Measurements from ENCODE around the gene GTF2IRD1.

GTF2IRD1 gene

DNA sequence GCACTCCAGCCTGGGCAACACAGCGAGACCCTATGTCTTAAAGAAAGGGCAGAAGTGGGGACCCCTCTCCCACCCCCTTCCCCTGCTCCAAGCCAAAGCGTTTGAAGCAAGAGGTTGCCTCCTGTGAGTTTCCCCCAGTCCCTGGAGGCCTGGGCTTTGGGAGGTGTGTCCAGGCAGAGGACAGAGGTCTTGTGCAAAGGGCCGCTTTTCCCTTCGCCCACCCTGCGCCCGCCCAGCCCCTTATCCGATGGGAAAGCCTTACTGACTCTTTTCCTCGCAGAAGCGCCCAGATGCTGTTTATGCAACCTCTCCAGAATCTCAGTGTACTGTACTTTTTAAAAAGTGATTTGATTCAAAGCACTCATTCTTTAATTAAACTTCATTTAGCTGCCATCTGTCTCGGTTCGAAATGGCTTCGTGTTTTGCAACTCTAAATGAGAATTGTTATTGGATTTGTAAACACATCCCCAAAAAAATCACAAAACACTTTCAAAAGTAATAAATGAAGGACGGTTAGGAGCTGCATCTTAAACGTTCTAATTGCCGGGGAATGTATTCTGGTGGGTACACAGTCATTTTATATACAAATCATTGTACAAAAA is 153.3 kb downstream of the GTF2IRD1 start:
- no peaks in the 10 kb centered on the region for H3K9me3 ChIP-seq (ENCODE audit: control insufficient read depth in 2 of 2, low read length in 2 of 2)
- no peak overlapping the region for H3K27ac ChIP-seq (ENCODE audit: low read depth in 2 of 2, low read length in 2 of 2)
- no peaks in the 10 kb centered on the region for H3K36me3 ChIP-seq (ENCODE audit: control insufficient read depth in 2 of 2, insufficient read depth in 2 of 2, low read length in 2 of 2)
- H3K4me3 ChIP-seq (ENCODE audit: low read length in 2 of 2), result peak overlapping the region; percentile 49 to 69
- peak overlapping the region in 1 of 2 donors; percentile 34 for H3K9ac ChIP-seq (ENCODE audit: low read depth in 1 of 2, low read length in 2 of 2)
- no peaks in the 10 kb centered on the region for H3K27me3 ChIP-seq (ENCODE audit: control insufficient read depth in 2 of 2, insufficient read depth in 2 of 2, low read length in 2 of 2)
- H3K4me1 ChIP-seq (ENCODE audit: control insufficient read depth in 2 of 2, insufficient read depth in 2 of 2, low read length in 2 of 2), result peaks cover 10 to 11% of the 10 kb centered on the region in 2 donors

DNA sequence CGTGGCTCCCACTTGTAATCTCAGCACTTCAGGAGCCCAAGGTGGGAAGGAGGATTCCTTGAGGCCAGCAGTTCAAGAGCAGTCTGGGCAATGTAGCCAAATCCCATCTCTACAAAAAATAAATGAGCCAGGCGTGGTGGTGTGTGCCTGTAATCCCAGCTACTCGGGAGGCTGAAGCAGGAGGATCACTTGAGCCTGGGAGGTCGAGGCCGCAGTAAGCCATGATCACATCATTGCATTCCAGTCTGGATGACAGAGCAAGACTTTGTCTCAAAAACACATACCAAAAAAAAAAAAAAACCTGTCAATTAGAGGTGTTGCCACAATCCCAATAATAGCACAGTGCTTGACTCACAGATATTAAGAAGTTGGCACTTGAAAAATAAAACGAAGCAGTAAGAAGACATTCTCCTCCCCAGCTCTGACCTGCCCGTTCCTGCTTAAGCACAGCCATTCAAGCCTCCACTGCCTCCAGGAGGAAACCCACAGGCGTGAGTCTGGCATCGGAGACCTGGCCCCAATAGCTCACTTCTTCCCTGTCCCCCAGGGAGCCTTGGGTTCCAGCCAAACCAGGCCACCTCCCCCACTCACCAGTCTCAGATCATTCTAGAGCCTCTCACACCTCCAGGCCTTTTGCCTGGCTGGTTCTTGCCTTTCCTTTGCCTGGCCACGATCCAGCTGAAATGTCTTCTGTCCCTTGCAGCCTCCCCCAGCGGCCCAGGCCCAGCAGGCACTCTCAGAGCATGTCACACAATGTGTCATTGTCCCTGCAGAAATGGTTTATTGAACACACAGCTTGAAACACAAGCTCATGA is 158.5 kb downstream of the GTF2IRD1 start:
- Histone ChIP-seq H3K27ac (ENCODE audit: low read depth in 2 of 2, low read length in 2 of 2) (no peak overlapping the region), H3K4me1 (ENCODE audit: control insufficient read depth in 2 of 2, insufficient read depth in 2 of 2, low read length in 2 of 2) (peaks cover 2 to 3% of the 10 kb centered on the region in 2 donors), H3K9ac (ENCODE audit: low read depth in 1 of 2, low read length in 2 of 2) (no peak overlapping the region), H3K9me3 (ENCODE audit: control insufficient read depth in 2 of 2, low read length in 2 of 2) (no peaks in the 10 kb centered on the region), H3K4me3 (ENCODE audit: low read length in 2 of 2) (no peak overlapping the region), H3K27me3 (ENCODE audit: control insufficient read depth in 2 of 2, insufficient read depth in 2 of 2, low read length in 2 of 2) (no peaks in the 10 kb centered on the region), H3K36me3 (ENCODE audit: control insufficient read depth in 2 of 2, insufficient read depth in 2 of 2, low read length in 2 of 2) (no peaks in the 10 kb centered on the region)

DNA sequence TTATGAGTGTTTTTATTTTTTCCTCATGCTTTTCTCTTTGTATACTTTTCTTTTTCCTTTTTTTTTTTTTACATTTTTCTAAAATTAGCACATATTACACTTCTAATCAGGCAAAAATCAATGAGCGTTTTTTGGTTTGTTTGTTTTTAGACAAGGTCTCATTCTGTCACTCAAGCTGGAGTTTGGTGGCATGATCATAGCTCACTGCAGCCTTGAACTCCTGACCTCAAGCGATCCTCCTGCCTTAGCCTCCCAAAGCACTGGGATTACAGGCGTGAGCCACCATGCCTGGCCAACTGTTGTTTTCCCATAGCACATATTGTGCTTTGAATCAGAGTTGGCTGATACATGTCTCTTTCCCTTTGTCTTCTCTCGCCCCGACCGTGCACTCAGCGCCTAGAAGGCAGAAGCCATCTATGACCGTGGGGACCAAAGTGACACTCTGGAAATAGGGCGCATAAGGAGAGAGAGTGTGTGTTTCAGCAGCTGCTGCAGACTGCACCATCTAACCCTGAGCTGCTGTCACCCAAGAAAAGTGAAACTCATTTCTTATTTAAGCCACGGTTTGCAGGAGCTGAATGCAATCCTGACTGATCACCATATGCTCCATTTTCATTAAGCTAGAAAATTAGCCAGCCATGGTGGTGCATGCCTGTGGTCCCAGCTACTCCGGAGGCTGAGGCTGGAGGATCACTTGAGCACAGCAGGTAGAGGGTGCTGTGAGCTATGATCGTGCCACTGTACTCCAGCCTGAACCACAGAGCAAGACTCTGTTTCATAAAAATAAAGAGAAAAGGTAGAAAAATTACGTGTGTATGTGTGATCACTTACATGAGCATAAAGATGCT is 162.5 kb downstream of the GTF2IRD1 start:
- H3K27me3 ChIP-seq (ENCODE audit: control insufficient read depth in 2 of 2, insufficient read depth in 2 of 2, low read length in 2 of 2), result no peaks in the 10 kb centered on the region
- H3K9me3 ChIP-seq (ENCODE audit: control insufficient read depth in 2 of 2, low read length in 2 of 2), result no peaks in the 10 kb centered on the region
- no peak overlapping the region for H3K4me3 ChIP-seq (ENCODE audit: low read length in 2 of 2)
- no peak overlapping the region for H3K27ac ChIP-seq (ENCODE audit: low read depth in 2 of 2, low read length in 2 of 2)
- no peaks in the 10 kb centered on the region for H3K36me3 ChIP-seq (ENCODE audit: control insufficient read depth in 2 of 2, insufficient read depth in 2 of 2, low read length in 2 of 2)
- H3K9ac ChIP-seq (ENCODE audit: low read depth in 1 of 2, low read length in 2 of 2), result no peak overlapping the region
- peaks cover 0 to 5% of the 10 kb centered on the region in 2 donors for H3K4me1 ChIP-seq (ENCODE audit: control insufficient read depth in 2 of 2, insufficient read depth in 2 of 2, low read length in 2 of 2)

DNA sequence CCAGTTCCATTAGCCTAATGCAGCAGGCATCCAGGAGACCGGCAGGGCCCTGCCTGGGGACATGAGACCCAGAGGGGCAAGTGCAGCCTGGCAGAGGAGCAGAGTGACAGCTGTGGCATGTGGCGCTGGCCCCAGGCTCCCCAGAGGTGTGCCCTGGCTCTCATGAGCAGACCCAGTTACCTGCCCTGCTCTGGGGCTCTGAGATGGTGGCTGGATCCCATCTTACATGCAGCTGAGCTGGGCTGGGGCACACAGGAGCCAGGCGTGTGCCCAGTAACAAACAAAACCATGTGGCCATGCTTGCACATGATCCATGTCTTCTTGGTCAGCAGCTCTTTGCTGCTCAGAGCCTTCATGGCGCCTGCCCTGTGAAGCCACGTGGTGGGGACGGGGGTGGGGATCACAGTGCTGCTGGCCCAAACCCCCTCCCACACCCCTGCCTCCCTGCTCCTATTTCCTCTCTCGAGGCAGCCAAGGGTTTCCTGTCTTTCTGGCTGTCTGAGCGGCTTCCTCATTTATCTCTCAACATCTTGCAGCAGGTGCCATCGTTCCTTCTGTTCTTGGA is 163.6 kb downstream of the GTF2IRD1 start:
- H3K27ac ChIP-seq (ENCODE audit: low read depth in 2 of 2, low read length in 2 of 2), result no peak overlapping the region
- no peaks in the 10 kb centered on the region for H3K9me3 ChIP-seq (ENCODE audit: control insufficient read depth in 2 of 2, low read length in 2 of 2)

DNA sequence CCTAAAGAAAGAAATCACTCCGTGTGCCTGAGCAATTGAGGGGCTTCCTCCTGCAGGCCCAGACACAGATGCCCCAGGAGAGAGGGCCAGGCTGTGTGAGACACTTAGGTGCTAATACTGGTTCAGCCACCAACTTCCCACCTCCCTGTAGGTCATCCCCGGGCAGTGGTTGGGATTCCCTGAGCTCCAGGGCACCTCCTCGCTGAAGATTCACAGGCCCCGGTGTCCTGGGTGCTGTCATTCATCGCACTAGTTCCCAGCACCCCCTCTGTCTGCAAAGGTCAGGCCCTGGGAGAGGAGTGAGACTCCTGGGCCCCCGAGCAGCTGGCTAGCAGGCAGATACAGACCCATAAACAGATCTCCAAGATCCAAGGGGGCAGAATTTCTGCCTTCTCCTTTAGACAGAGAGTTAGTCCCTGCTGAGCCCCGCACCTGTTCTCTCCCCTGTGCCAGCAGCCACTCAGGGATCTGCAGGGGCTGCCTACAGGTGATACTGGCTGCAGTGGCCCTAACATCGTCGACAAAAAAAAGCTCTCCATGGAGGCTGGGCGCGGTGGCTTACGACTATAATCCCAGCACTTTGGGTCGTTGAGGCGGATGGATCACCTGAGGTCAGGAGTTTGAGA is 165.6 kb downstream of the GTF2IRD1 start:
- Histone ChIP-seq H3K36me3 (ENCODE audit: control insufficient read depth in 2 of 2, insufficient read depth in 2 of 2, low read length in 2 of 2) (no peaks in the 10 kb centered on the region), H3K27me3 (ENCODE audit: control insufficient read depth in 2 of 2, insufficient read depth in 2 of 2, low read length in 2 of 2) (no peaks in the 10 kb centered on the region), H3K9ac (ENCODE audit: low read depth in 1 of 2, low read length in 2 of 2) (no peak overlapping the region), H3K27ac (ENCODE audit: low read depth in 2 of 2, low read length in 2 of 2) (no peak overlapping the region), H3K4me3 (ENCODE audit: low read length in 2 of 2) (no peak overlapping the region), H3K4me1 (ENCODE audit: control insufficient read depth in 2 of 2, insufficient read depth in 2 of 2, low read length in 2 of 2) (peaks cover 0 to 5% of the 10 kb centered on the region in 2 donors), H3K9me3 (ENCODE audit: control insufficient read depth in 2 of 2, low read length in 2 of 2) (no peaks in the 10 kb centered on the region)

More for the DNA sequence above, 163.6 kb downstream of the GTF2IRD1 start:
- Histone ChIP-seq H3K27me3 (ENCODE audit: control insufficient read depth in 2 of 2, insufficient read depth in 2 of 2, low read length in 2 of 2) (no peaks in the 10 kb centered on the region), H3K36me3 (ENCODE audit: control insufficient read depth in 2 of 2, insufficient read depth in 2 of 2, low read length in 2 of 2) (no peaks in the 10 kb centered on the region), H3K4me3 (ENCODE audit: low read length in 2 of 2) (no peak overlapping the region), H3K9ac (ENCODE audit: low read depth in 1 of 2, low read length in 2 of 2) (no peak overlapping the region), H3K4me1 (ENCODE audit: control insufficient read depth in 2 of 2, insufficient read depth in 2 of 2, low read length in 2 of 2) (peaks cover 0 to 5% of the 10 kb centered on the region in 2 donors)

DNA sequence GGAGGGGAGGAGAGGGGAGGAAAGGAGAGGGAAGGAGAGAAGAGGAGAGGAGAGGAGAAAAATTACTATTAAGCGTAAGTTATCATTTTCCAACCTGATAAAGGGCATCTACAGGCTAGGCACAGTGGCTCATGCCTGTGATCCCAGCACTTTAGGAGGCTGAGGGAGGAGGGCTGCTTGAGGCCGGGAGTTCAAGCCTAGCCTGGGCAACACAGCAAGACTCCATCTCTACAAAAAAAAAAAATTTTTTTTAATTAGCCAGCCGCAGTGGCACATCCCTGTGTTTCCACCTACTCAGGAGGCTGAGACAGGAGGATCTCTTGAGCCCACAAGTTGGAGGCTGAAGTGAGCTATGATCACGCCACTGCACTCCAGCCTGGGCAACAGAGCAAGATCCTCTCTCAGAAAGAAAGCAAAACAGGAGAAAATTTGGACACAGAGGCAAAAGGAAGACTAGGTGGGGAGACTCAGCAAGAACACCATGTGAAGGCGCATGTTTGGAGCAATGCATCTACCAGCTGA is 168.6 kb downstream of the GTF2IRD1 start:
- no peak overlapping the region for H3K4me3 ChIP-seq (ENCODE audit: low read length in 2 of 2)
- H3K27ac ChIP-seq (ENCODE audit: low read depth in 2 of 2, low read length in 2 of 2), result no peak overlapping the region
- no peaks in the 10 kb centered on the region for H3K36me3 ChIP-seq (ENCODE audit: control insufficient read depth in 2 of 2, insufficient read depth in 2 of 2, low read length in 2 of 2)
- no peak overlapping the region for H3K9ac ChIP-seq (ENCODE audit: low read depth in 1 of 2, low read length in 2 of 2)
- H3K27me3 ChIP-seq (ENCODE audit: control insufficient read depth in 2 of 2, insufficient read depth in 2 of 2, low read length in 2 of 2), result no peaks in the 10 kb centered on the region
- H3K9me3 ChIP-seq (ENCODE audit: control insufficient read depth in 2 of 2, low read length in 2 of 2), result no peaks in the 10 kb centered on the region
- H3K4me1 ChIP-seq (ENCODE audit: control insufficient read depth in 2 of 2, insufficient read depth in 2 of 2, low read length in 2 of 2), result peaks cover 0 to 2% of the 10 kb centered on the region in 2 donors

DNA sequence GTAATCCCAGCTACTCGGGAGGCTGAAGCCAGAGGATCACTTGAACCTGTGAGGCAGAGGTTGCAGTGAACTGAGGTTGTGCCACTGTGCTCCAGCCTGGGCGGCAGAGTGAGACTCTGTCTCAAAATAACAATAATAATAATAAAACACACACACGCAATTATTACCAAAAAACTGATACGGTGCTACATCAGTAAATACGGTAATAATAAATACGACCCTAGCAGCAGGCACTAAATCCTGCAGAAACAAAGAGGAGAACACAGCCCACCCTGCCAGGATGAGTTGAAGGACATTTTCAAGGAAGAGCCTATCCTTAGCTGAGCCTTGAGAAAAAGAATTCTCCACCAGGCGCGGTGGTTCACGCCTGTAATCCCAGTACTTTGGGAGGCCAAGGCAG is 169.4 kb downstream of the GTF2IRD1 start:
- no peaks in the 10 kb centered on the region for H3K27me3 ChIP-seq (ENCODE audit: control insufficient read depth in 2 of 2, insufficient read depth in 2 of 2, low read length in 2 of 2)
- H3K9me3 ChIP-seq (ENCODE audit: control insufficient read depth in 2 of 2, low read length in 2 of 2), result no peaks in the 10 kb centered on the region
- no peak overlapping the region for H3K9ac ChIP-seq (ENCODE audit: low read depth in 1 of 2, low read length in 2 of 2)
- H3K27ac ChIP-seq (ENCODE audit: low read depth in 2 of 2, low read length in 2 of 2), result no peak overlapping the region
- no peak overlapping the region for H3K4me3 ChIP-seq (ENCODE audit: low read length in 2 of 2)
- peaks cover under 1 to 3% of the 10 kb centered on the region in 2 donors for H3K4me1 ChIP-seq (ENCODE audit: control insufficient read depth in 2 of 2, insufficient read depth in 2 of 2, low read length in 2 of 2)
- no peaks in the 10 kb centered on the region for H3K36me3 ChIP-seq (ENCODE audit: control insufficient read depth in 2 of 2, insufficient read depth in 2 of 2, low read length in 2 of 2)

DNA sequence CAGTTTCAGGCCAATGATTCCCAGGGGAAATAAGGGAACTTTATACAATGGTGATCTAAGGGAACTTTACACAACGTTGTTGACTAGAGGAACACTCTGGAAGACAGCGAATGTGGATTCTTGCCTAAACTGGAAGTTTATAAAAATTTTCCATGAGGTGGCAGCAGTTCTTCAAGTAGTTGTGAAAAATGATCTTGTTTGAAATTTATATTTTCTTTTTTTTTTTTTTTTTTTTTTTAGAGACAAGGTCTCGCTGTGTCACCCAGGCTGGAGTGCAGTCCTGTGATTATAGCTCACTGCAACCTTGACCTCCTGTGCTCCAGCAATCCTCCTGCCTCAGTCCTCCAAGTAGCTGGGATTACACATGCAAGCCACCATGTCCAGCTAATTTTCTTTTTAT is 171.7 kb downstream of the GTF2IRD1 start:
- no peak overlapping the region for H3K27ac ChIP-seq (ENCODE audit: low read depth in 2 of 2, low read length in 2 of 2)
- no peaks in the 10 kb centered on the region for H3K27me3 ChIP-seq (ENCODE audit: control insufficient read depth in 2 of 2, insufficient read depth in 2 of 2, low read length in 2 of 2)
- H3K9ac ChIP-seq (ENCODE audit: low read depth in 1 of 2, low read length in 2 of 2), result no peak overlapping the region
- H3K36me3 ChIP-seq (ENCODE audit: control insufficient read depth in 2 of 2, insufficient read depth in 2 of 2, low read length in 2 of 2), result no peaks in the 10 kb centered on the region
- H3K4me1 ChIP-seq (ENCODE audit: control insufficient read depth in 2 of 2, insufficient read depth in 2 of 2, low read length in 2 of 2), result peaks cover 3 to 4% of the 10 kb centered on the region in 2 donors
- no peak overlapping the region for H3K4me3 ChIP-seq (ENCODE audit: low read length in 2 of 2)
- no peaks in the 10 kb centered on the region for H3K9me3 ChIP-seq (ENCODE audit: control insufficient read depth in 2 of 2, low read length in 2 of 2)

DNA sequence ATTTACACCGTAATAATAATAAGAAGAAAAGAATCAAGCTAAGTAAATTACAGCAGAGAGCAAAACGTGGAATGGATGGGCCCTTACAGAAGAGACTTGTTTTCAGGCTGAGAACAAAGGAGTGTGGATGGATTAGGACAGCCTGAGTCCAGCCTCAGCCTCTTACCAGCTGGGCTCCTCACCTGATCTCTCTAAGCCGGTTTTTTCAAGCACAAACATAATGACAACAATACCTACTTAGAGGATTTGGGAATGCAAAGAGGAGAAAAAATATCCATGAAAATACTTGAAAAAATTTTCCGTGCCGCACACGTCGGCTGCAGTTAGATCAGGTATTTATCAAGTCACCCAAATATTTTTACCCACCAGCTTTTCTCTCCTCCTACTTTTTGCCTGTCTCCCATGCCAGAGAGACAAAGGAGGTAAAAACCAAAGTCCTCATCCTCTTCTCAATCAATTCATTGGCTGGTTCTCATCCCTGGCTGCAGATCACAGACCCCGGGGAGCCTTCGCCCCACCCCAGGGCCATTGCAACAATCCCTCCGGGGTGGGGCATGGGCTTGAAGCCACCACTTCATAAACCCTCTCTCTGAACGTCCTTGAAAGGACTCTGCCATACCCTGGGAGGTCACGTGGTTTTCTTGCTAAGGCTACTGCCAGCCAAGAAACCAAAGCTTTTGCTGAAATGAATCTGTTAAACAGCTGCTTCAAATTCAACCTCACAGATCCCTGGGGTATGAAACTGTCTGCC is 174.1 kb downstream of the GTF2IRD1 start:
- Histone ChIP-seq H3K36me3 (ENCODE audit: control insufficient read depth in 2 of 2, insufficient read depth in 2 of 2, low read length in 2 of 2) (no peaks in the 10 kb centered on the region), H3K9ac (ENCODE audit: low read depth in 1 of 2, low read length in 2 of 2) (no peak overlapping the region), H3K27ac (ENCODE audit: low read depth in 2 of 2, low read length in 2 of 2) (no peak overlapping the region), H3K9me3 (ENCODE audit: control insufficient read depth in 2 of 2, low read length in 2 of 2) (no peaks in the 10 kb centered on the region), H3K4me1 (ENCODE audit: control insufficient read depth in 2 of 2, insufficient read depth in 2 of 2, low read length in 2 of 2) (peaks cover 3 to 4% of the 10 kb centered on the region in 2 donors), H3K4me3 (ENCODE audit: low read length in 2 of 2) (peak overlapping the region in 1 of 2 donors; percentile 11), H3K27me3 (ENCODE audit: control insufficient read depth in 2 of 2, insufficient read depth in 2 of 2, low read length in 2 of 2) (no peaks in the 10 kb centered on the region)
